ENCODE results near the gene PCNA. TPM values are rescaled to one million over a fixed set of nuclear protein-coding genes. Genes with fewer than 3 reads are reported as not detected.
A peak's percentile ranks its signal among the peaks of the same experiment; 100 is the strongest.

PCNA gene
- total and polyA plus RNA-seq, 9 of the 15 experiments (the other 6 are each of a cell fraction or from before 2014, with no cell fraction given), result 213 to 390 (median 291) TPM

GRCh38 chr20:5126512-5127203 is 6.9 kb upstream of the PCNA start, which contains the start of gene CDS2 (continued):
- no peak for TF ChIP-seq NFE2L1 (tag; IDR thresholded peaks at IDR 0.05; ENCODE audit: borderline replicate concordance, low read depth)
- no peak for TF ChIP-seq TAF1 (IDR thresholded peaks at IDR 0.05; ENCODE audit: control insufficient read depth, extremely low read depth, insufficient read depth, low read length, severe bottlenecking)
- no peak for TF ChIP-seq MAFG (tag; conservative IDR thresholded peaks at IDR 0.05)
- peak; percentile 46 for TF ChIP-seq KLF1 (tag; IDR thresholded peaks at IDR 0.05)
- TF ChIP-seq, protein P1, sequence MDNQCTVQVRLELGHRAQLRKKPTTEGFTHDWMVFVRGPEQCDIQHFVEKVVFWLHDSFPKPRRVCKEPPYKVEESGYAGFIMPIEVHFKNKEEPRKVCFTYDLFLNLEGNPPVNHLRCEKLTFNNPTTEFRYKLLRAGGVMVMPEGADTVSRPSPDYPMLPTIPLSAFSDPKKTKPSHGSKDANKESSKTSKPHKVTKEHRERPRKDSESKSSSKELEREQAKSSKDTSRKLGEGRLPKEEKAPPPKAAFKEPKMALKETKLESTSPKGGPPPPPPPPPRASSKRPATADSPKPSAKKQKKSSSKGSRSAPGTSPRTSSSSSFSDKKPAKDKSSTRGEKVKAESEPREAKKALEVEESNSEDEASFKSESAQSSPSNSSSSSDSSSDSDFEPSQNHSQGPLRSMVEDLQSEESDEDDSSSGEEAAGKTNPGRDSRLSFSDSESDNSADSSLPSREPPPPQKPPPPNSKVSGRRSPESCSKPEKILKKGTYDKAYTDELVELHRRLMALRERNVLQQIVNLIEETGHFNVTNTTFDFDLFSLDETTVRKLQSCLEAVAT (IDR thresholded peaks at IDR 0.05), result no peak
- TF ChIP-seq ZC3H8 (IDR thresholded peaks at IDR 0.05), result no peak
- no peak for TF ChIP-seq CREB5 (CRISPR knock-in tag; IDR thresholded peaks at IDR 0.05)
- TF ChIP-seq PRMT5 (CRISPR knock-in tag; IDR thresholded peaks at IDR 0.05), result no peak
- TF ChIP-seq, protein P2, sequence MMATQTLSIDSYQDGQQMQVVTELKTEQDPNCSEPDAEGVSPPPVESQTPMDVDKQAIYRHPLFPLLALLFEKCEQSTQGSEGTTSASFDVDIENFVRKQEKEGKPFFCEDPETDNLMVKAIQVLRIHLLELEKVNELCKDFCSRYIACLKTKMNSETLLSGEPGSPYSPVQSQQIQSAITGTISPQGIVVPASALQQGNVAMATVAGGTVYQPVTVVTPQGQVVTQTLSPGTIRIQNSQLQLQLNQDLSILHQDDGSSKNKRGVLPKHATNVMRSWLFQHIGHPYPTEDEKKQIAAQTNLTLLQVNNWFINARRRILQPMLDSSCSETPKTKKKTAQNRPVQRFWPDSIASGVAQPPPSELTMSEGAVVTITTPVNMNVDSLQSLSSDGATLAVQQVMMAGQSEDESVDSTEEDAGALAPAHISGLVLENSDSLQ (IDR thresholded peaks at IDR 0.05), result peak; percentile 39; the same call in 1 of the 2 replicates
- TF ChIP-seq, protein P3, sequence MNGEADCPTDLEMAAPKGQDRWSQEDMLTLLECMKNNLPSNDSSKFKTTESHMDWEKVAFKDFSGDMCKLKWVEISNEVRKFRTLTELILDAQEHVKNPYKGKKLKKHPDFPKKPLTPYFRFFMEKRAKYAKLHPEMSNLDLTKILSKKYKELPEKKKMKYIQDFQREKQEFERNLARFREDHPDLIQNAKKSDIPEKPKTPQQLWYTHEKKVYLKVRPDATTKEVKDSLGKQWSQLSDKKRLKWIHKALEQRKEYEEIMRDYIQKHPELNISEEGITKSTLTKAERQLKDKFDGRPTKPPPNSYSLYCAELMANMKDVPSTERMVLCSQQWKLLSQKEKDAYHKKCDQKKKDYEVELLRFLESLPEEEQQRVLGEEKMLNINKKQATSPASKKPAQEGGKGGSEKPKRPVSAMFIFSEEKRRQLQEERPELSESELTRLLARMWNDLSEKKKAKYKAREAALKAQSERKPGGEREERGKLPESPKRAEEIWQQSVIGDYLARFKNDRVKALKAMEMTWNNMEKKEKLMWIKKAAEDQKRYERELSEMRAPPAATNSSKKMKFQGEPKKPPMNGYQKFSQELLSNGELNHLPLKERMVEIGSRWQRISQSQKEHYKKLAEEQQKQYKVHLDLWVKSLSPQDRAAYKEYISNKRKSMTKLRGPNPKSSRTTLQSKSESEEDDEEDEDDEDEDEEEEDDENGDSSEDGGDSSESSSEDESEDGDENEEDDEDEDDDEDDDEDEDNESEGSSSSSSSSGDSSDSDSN (IDR thresholded peaks at IDR 0.05; ENCODE audit: borderline replicate concordance in 1 of 2, low read depth in 2 of 2, low read length in 2 of 2), result peak in 1 of 2 experiments; percentile 38; a peak in 1 of 4 replicates
- TF ChIP-seq NCOA2 (IDR thresholded peaks at IDR 0.05; ENCODE audit: partially characterized antibody in 2 of 2), result no peak
- TF ChIP-seq BRD4 (IDR thresholded peaks at IDR 0.05), result no peak
- TF ChIP-seq THAP12 (CRISPR knock-in tag; IDR thresholded peaks at IDR 0.05), result no peak
- TF ChIP-seq GMEB1 (CRISPR knock-in tag; IDR thresholded peaks at IDR 0.05), result no peak
- TF ChIP-seq STAT5A (IDR thresholded peaks at IDR 0.05; ENCODE audit: borderline replicate concordance, low read length), result no peak

All from K562 (cell line).